Erythroblast (primary cell): Measurements from ENCODE around the gene FIGNL1.

Experiments used
- DNase-seq, 2 experiments: peaks; one replicate each; lab custom pipeline; 2025; lab: John Stamatoyannopoulos, UW
- GATA1 ChIP-seq: IDR thresholded peaks from 2 replicates; pipeline ENCODE4 v1.6.1; 2011; ENCODE audit warnings: low read depth, mild to moderate bottlenecking, control low read depth, low read length, moderate library complexity
- POLR2A ChIP-seq: IDR thresholded peaks from 2 replicates; pipeline ENCODE4 v1.6.1; 2011; ENCODE audit warnings: mild to moderate bottlenecking, low read length

Gene FIGNL1

GRCh38 chr7:50411332-50411731, 38.8 kb downstream of the FIGNL1 start:
- DNase-seq, result no peak
- TF ChIP-seq POLR2A, result no peak
- TF ChIP-seq GATA1, result no peak

GRCh38 chr7:50409856-50410745, 40.0 kb downstream of the FIGNL1 start:
- TF ChIP-seq GATA1 (no peak), POLR2A (no peak)
- DNase-seq, result no peak

- no peak for TF ChIP-seq POLR2A
- TF ChIP-seq GATA1, result no peak
- DNase-seq, result no peak
Observed at GRCh38 chr7:50406935-50407334, 43.2 kb downstream of the FIGNL1 start.

DNA sequence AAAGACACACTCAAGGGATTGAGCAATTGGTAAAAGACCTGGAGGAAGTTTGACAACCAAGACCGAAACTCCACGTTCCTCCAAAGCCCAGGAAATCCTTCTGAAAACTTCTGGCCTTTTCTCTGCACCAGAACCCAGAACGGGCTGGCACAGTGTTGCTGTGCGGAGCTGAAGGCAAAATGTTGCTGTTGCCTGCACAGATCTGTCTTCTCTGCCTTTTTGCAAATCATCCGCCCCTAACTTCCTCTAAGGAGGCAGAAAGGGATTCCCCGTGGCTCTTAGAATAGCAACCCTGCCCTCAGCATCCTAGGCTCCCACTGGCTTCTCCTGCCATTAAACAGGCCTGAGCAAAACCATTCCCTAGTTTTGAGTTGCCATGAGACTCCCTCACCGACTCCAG, 44.9 kb downstream of the FIGNL1 start:
- TF ChIP-seq POLR2A (no peak), GATA1 (no peak)
- DNase-seq, result no peak

DNA sequence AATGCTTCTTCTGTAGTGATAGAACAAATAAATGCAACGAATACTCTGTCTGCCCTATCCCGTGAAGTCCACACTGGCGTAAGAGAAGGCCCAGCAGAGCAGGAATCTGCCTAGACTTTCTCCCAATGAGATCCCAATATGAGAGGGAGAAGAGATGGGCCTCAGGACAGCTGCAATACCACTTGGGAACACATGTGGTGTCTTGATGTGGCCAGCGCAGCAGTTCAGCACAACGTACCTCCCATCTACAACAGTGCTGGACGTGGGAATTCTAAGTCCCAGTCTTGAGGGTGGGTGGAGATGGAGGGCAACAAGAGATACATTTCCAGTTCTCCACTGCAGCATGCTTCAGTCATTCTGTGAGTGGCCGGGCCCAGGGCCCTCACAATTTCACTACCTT, 45.8 kb downstream of the FIGNL1 start:
- TF ChIP-seq POLR2A (no peak), GATA1 (no peak)
- DNase-seq, result no peak

DNA sequence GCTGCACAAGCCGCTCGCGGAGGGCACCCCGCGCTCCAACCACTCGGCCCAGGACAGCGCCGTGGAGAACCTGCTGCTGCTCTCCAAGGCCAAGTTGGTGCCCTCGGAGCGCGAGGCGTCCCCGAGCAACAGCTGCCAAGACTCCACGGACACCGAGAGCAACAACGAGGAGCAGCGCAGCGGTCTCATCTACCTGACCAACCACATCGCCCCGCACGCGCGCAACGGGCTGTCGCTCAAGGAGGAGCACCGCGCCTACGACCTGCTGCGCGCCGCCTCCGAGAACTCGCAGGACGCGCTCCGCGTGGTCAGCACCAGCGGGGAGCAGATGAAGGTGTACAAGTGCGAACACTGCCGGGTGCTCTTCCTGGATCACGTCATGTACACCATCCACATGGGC, 50.0 kb downstream of the FIGNL1 start:
- DNase-seq, result no peak
- no peak for TF ChIP-seq GATA1
- no peak for TF ChIP-seq POLR2A

DNA sequence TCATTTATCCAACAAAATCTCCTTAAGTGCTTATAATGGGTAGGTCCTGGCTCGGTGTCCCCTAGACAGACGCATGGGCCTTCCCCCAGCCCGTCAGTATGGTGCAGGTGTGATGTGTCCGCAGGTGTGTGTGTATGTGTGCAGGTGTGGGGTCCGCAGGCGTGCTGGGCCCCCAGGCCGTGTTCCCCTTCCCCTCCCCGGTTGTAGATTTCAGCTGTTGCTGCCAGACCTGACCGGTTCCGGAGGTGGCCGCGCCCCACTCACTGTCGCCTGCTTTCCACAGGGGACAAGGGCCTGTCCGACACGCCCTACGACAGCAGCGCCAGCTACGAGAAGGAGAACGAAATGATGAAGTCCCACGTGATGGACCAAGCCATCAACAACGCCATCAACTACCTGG, 50.5 kb downstream of the FIGNL1 start:
- no peak for DNase-seq
- TF ChIP-seq GATA1 (no peak), POLR2A (no peak)

DNA sequence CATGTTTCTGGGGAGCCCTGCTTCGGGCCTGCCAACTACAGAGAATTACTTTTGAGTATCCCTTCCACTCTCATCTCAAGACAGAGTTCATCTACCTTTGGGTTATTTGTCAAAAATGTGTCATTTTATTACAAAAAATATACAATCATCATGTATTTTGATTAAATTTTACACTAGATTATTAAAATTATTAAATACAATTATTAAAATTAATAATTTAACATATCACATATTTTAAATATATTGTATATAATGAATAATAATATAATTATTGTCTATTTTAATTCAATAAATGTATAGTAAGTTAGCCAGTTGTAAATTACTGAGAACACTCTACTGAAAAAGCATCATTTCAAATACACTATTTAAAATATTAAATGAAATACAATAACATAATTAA, 50.9 kb downstream of the FIGNL1 start:
- DNase-seq, result no peak
- TF ChIP-seq POLR2A, result no peak
- TF ChIP-seq GATA1, result no peak

DNA sequence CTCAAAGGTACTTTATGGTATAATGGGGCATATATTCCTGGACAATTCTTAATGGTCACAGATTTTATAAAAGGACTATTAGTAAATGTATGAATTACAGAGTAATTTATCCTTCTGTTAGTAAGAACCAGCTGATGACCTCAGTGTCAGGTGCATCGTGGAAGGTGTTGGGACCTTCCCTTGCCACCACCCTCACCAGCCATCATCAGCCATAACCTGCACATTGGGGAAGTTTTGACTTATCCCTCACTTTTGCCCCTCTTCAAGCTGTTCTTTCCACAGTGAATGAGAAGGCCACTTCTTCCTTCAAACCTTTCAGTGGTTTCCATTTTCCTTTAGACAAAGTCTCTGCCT, 52.2 kb downstream of the FIGNL1 start:
- no peak for DNase-seq
- TF ChIP-seq POLR2A, result no peak
- no peak for TF ChIP-seq GATA1

GRCh38 chr7:50397320-50397970, 52.7 kb downstream of the FIGNL1 start:
- no peak for TF ChIP-seq GATA1
- no peak for TF ChIP-seq POLR2A
- no peak for DNase-seq

- DNase-seq, result no peak
- no peak for TF ChIP-seq GATA1
- TF ChIP-seq POLR2A, result no peak
Observed at GRCh38 chr7:50396856-50397255, 53.3 kb downstream of the FIGNL1 start.

GRCh38 chr7:50394315-50394714, 55.8 kb downstream of the FIGNL1 start:
- no peak for TF ChIP-seq GATA1
- TF ChIP-seq POLR2A, result no peak
- DNase-seq, result no peak
